ENCODE results near the gene NIT2. TPM values are rescaled to one million over a fixed set of nuclear protein-coding genes. Genes with fewer than 3 reads are reported as not detected.
A peak's percentile ranks its signal among the peaks of the same experiment; 100 is the strongest.

NIT2 gene
- total and polyA plus RNA-seq, 2 of the 4 experiments (the other 2 are of a cell fraction), result 12.4 to 27.1 TPM

- Histone ChIP-seq H3K4me1 (ENCODE audit: control insufficient read depth, insufficient read depth, low read length) (0 out of 2 replicates have a peak, but pooled peaks cover 2% of the 10 kb centered on the region), H3K9me3 (ENCODE audit: control insufficient read depth, insufficient read depth, low read length) (no peaks in the 10 kb centered on the region), H4K20me1 (ENCODE audit: insufficient read depth, low read length) (no peaks in the 10 kb centered on the region), H3K14ac (replicated peaks; ENCODE audit: low read depth, low read length) (no peak overlapping the region), H3K9ac (ENCODE audit: low read depth, low read length) (no peak overlapping the region), H4K91ac (ENCODE audit: insufficient read depth, low read depth, low read length) (no peak overlapping the region), H3K27me3 (ENCODE audit: control insufficient read depth, insufficient read depth, low read length) (no peaks in the 10 kb centered on the region), H3K56ac (ENCODE audit: extremely low read depth, insufficient read depth, low read length) (no peak overlapping the region), H3K36me3 (ENCODE audit: control insufficient read depth, insufficient read depth, low read length) (peaks cover 15% of the 10 kb centered on the region), H2BK15ac (ENCODE audit: low read depth, low read length) (no peak overlapping the region), H2AFZ (replicated peaks; ENCODE audit: low read length, poor library complexity) (no peak overlapping the region), H3K9me1 (ENCODE audit: insufficient read depth, low read length) (no peaks in the 10 kb centered on the region), H3K27ac (ENCODE audit: insufficient read depth, low read length) (peak overlapping the region; percentile 45; the same call in 1 of the 2 replicates), H2AK5ac (ENCODE audit: low read depth, low read length) (no peak overlapping the region), H3K4me3 (ENCODE audit: insufficient read depth, low read depth, low read length) (no peak overlapping the region), H4K5ac (ENCODE audit: low read depth, low read length) (no peak overlapping the region), H2BK20ac (ENCODE audit: low read depth, low read length) (no peak overlapping the region), H2AK9ac (replicated peaks; ENCODE audit: low read depth, low read length, poor library complexity) (no peak overlapping the region), H3K18ac (ENCODE audit: low read depth, low read length) (no peak overlapping the region), H2BK5ac (ENCODE audit: low read depth, low read length, poor library complexity, severe bottlenecking) (no peak overlapping the region), H3K4me2 (ENCODE audit: low read depth, low read length) (peak overlapping the region; percentile 41; the same call in 1 of the 2 replicates), H3K79me1 (ENCODE audit: low read depth in 1 of 2, low read length in 2 of 2) (peaks cover 0 to 4% of the 10 kb centered on the region in 2 experiments; a peak in 2 of 4 replicates), H2BK120ac (ENCODE audit: low read depth, low read length) (no peak overlapping the region), H3K23ac (ENCODE audit: low read depth, low read length) (no peak overlapping the region), H4K8ac (ENCODE audit: low read depth in 2 of 2, low read length in 2 of 2) (0 out of 4 replicates have a peak overlapping the region, but pooled peaks of 1 of the 2 experiments have one; percentile 11), H3K4ac (ENCODE audit: low read depth, low read length) (no peak overlapping the region)
- 11% methylated on average over 5 of the region's 8 CpGs; no CpG with 5 or more reads in 1 of the 2 experiments for WGBS, 2 experiments (ENCODE audit: extremely low coverage in 2 of 2, insufficient read length in 1 of 2)
- TF ChIP-seq POLR2A (IDR thresholded peaks at IDR 0.05; ENCODE audit: low read depth, low read length) (no peak), SMC3 (IDR thresholded peaks at IDR 0.05; ENCODE audit: low read depth, low read length) (peak; percentile 61), CTCF (conservative IDR thresholded peaks at IDR 0.05; ENCODE audit: low read depth, low read length) (peak; percentile 70), RAD21 (IDR thresholded peaks at IDR 0.05; ENCODE audit: low read length) (peak; percentile 74)
- ChIA-PET POLR2A (ENCODE audit: unreplicated experiment) (no interaction called here), CTCF (interaction anchor here (0.6 kb wide), 2 partner anchors 1081 to 1632 kb away, joined by 3 read pairs; no protein-coding TSS in a partner anchor)
- DNase-seq, result peak; percentile 68
- no TSS peak for BruUV-seq (replicated peaks)
- intact Hi-C loops (cut with micrococcal nuclease), result loop anchor here (1.0 to 10.0 kb wide), 3 partner anchors 274 to 878 kb away; no protein-coding TSS in a partner anchor
- in situ Hi-C loops (cut with MboI; ENCODE audit: low sequenced_read_pairs), result loop anchor here (10.0 kb wide), 1 partner anchor 278 kb away; no protein-coding TSS in a partner anchor
- dilution Hi-C loops (cut with HindIII; ENCODE audit: low sequenced_read_pairs, unreplicated experiment), result no loop called here
- ATAC-seq (ENCODE audit: low read depth), result peak; percentile 94
Measured at GRCh38 chr3:100316641-100317069, 17.9 kb upstream of the NIT2 start.
